Measurements from ENCODE around the gene SPAG9. TPM values are rescaled to one million over a fixed set of nuclear protein-coding genes. Genes with fewer than 3 reads are reported as not detected.

The SPAG9 gene
- total RNA-seq, 1 experiment from 2014 or later = 129 TPM

DNA sequence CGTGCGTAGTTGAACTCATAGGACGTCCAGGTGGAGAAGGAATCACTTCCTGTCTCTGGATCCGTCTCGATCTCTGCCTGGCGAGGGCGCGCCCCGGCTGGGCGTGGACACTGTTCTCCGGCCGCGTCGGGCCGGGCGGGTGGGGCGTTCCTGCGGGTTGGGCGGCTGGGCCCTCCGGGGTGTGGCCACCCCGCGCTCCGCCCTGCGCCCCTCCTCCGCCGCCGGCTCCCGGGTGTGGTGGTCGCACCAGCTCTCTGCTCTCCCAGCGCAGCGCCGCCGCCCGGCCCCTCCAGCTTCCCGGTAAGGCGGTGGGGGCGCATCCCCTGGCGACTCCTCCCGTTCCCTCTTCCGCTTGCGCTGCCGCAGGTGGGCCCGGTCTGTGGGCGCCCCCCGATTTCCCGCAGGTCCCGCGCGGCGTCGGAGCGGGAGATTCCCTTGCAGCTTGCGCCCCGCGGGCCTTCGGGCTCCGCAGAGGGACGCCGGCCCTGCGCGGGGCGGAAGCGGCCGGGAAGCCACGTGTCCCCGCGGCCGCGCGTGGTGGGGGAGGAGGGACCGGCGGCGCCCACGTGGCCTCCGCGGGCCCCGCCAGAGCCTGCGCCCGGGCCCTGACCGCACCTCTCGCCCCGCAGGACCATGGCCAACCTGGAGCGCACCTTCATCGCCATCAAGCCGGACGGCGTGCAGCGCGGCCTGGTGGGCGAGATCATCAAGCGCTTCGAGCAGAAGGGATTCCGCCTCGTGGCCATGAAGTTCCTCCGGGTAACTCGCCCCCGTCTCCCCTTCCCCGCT lies 45.7 kb upstream of the SPAG9 start, which contains the start of gene NME2:
Gene NME2, plus strand, starts transcription at position 214 of the 789 bp plus-strand sequence. Its CDS starts 420 bp downstream, at position 634.
- TF ChIP-seq, protein P1, sequence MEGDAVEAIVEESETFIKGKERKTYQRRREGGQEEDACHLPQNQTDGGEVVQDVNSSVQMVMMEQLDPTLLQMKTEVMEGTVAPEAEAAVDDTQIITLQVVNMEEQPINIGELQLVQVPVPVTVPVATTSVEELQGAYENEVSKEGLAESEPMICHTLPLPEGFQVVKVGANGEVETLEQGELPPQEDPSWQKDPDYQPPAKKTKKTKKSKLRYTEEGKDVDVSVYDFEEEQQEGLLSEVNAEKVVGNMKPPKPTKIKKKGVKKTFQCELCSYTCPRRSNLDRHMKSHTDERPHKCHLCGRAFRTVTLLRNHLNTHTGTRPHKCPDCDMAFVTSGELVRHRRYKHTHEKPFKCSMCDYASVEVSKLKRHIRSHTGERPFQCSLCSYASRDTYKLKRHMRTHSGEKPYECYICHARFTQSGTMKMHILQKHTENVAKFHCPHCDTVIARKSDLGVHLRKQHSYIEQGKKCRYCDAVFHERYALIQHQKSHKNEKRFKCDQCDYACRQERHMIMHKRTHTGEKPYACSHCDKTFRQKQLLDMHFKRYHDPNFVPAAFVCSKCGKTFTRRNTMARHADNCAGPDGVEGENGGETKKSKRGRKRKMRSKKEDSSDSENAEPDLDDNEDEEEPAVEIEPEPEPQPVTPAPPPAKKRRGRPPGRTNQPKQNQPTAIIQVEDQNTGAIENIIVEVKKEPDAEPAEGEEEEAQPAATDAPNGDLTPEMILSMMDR (IDR thresholded peaks at IDR 0.05; ENCODE audit: unreplicated experiment) = no peak
- no peaks in the 10 kb centered on the region for H3K9me3 Mint-ChIP-seq (ENCODE audit: low read depth, unreplicated experiment)
- H3K27ac Mint-ChIP-seq (ENCODE audit: unreplicated experiment) = peak within 1 kb of the TSS; percentile 96
- no TSS peak for BruUV-seq (replicated peaks)
- CTCF ChIA-PET = interaction anchor here (0.6 to 1.6 kb wide), 4 partner anchors 13 to 397 kb away, joined by 3 to 9 read pairs (median 3); partner anchors contain the start of gene NME1
- H3K27me3 Mint-ChIP-seq (ENCODE audit: unreplicated experiment) = no peaks in the 10 kb centered on the region
- intact Hi-C loops (cut with micrococcal nuclease; ENCODE audit: unreplicated experiment) = no loop called here
- H3K36me3 Mint-ChIP-seq (ENCODE audit: insufficient read depth, unreplicated experiment) = peaks cover 94% of the 10 kb centered on the region
- peak within 1 kb of the TSS; percentile 93 for H3K4me3 Mint-ChIP-seq (ENCODE audit: low read depth, unreplicated experiment)
- DNase-seq = peak; percentile 98
- peaks cover 43% of the 10 kb centered on the region for H3K4me1 Mint-ChIP-seq (ENCODE audit: low read depth, unreplicated experiment)

DNA sequence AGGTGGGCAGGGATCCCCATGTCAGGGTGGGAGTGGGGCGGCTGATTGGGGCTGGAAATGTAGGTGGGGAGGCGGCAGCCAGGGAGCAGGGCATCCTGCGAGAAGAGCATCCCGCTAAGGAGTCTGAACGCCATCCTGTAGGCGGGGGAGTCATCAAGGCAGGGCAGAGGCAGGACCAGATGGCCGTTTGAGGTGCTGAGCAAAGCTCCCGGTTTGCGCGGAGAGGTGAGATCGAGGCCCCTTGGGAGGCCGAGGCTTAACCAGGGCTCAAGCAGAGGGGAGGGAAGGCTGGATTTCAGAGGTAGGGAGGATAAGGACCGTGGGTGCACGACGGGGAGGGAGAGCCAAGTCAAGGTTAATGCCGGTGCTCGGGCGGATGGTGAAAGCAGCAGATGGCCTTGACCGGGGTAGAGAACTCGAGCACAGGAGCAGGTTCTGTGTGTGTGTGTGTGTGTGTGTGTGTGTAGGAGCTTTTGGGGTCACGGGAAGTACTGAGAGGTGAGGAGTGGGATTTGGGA lies 45.1 kb upstream of the SPAG9 start:
- Mint-ChIP-seq H3K27me3 (ENCODE audit: unreplicated experiment) (no peaks in the 10 kb centered on the region), H3K4me3 (ENCODE audit: low read depth, unreplicated experiment) (peak overlapping the region; percentile 93), H3K27ac (ENCODE audit: unreplicated experiment) (peak overlapping the region; percentile 96), H3K9me3 (ENCODE audit: low read depth, unreplicated experiment) (no peaks in the 10 kb centered on the region), H3K36me3 (ENCODE audit: insufficient read depth, unreplicated experiment) (peaks cover 95% of the 10 kb centered on the region), H3K4me1 (ENCODE audit: low read depth, unreplicated experiment) (peaks cover 43% of the 10 kb centered on the region)
- peak; percentile 47 for DNase-seq
- BruUV-seq (replicated peaks) = TSS peak; percentile 70
- TF ChIP-seq, protein P1 (IDR thresholded peaks at IDR 0.05; ENCODE audit: unreplicated experiment) = no peak
- CTCF ChIA-PET = interaction anchor here (0.7 to 1.6 kb wide), 3 partner anchors 12 to 396 kb away, joined by 3 to 9 read pairs (median 3); partner anchors contain the start of gene NME1
- intact Hi-C loops (cut with micrococcal nuclease; ENCODE audit: unreplicated experiment) = no loop called here

DNA sequence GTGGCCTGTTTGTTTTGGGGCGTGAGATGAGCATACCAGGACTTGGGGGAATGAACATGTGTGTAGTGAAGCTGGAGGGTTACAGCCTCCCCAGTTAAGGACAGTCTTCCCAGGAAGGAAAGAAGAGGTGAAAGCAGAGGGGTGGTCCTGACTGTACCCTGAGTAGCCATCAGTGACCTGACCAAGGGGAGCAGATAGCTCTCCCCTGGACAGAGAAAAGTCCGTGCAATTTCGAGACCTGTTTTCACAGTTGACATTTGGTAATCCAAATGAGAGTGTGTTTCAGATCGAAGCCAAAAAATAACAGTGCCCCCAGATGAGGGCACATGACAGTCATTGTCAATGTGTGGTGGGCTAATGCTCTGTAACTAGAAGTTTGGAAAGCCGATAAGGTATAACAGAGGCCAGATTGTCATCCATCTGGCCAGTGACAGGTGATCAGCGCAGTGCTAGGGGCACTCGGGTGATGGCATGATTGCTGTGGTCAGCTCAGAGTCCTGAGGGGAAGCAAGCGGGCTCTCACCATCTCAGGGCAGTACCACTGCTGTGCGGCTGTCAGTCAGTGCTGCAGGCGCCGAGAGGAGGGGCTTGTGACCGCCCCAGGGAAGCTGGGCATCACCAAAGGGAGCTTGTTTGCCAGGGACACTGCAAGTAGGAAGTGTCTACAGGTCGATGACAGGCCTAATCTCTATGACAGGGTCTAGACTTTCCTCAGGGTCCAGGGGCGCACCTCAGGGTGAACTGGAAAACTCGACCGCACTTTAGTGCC lies 44.4 kb upstream of the SPAG9 start:
- TF ChIP-seq, protein P1 (IDR thresholded peaks at IDR 0.05; ENCODE audit: unreplicated experiment) = no peak
- peak; percentile 63 for DNase-seq
- BruUV-seq (replicated peaks) = no TSS peak
- Mint-ChIP-seq H3K36me3 (ENCODE audit: insufficient read depth, unreplicated experiment) (peaks cover 95% of the 10 kb centered on the region), H3K4me1 (ENCODE audit: low read depth, unreplicated experiment) (peaks cover 43% of the 10 kb centered on the region), H3K9me3 (ENCODE audit: low read depth, unreplicated experiment) (no peaks in the 10 kb centered on the region), H3K27me3 (ENCODE audit: unreplicated experiment) (no peaks in the 10 kb centered on the region), H3K27ac (ENCODE audit: unreplicated experiment) (peak overlapping the region; percentile 96), H3K4me3 (ENCODE audit: low read depth, unreplicated experiment) (peak overlapping the region; percentile 93)
- intact Hi-C loops (cut with micrococcal nuclease; ENCODE audit: unreplicated experiment) = no loop called here
- CTCF ChIA-PET = interaction anchor here (0.5 to 1.6 kb wide), 5 partner anchors 12 to 396 kb away, joined by 3 to 9 read pairs (median 4); partner anchors contain the start of gene NME1

DNA sequence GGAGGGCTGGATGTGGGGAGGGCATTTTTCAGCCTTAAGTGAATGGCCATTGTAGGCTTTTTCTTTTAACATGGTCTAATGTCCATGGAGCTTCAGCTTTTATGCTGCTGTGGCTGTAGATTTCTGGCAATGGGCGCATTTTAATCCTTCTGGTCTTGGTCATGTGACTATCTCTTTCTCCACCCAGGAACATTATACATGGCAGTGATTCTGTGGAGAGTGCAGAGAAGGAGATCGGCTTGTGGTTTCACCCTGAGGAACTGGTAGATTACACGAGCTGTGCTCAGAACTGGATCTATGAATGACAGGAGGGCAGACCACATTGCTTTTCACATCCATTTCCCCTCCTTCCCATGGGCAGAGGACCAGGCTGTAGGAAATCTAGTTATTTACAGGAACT lies 40.9 kb upstream of the SPAG9 start:
- Mint-ChIP-seq H3K4me1 (ENCODE audit: low read depth, unreplicated experiment) (peaks cover 18% of the 10 kb centered on the region), H3K27ac (ENCODE audit: unreplicated experiment) (no peak overlapping the region), H3K36me3 (ENCODE audit: insufficient read depth, unreplicated experiment) (peaks cover 92% of the 10 kb centered on the region), H3K27me3 (ENCODE audit: unreplicated experiment) (no peaks in the 10 kb centered on the region), H3K9me3 (ENCODE audit: low read depth, unreplicated experiment) (no peaks in the 10 kb centered on the region), H3K4me3 (ENCODE audit: low read depth, unreplicated experiment) (no peak overlapping the region)
- intact Hi-C loops (cut with micrococcal nuclease; ENCODE audit: unreplicated experiment) = no loop called here
- no peak for DNase-seq
- BruUV-seq (replicated peaks) = TSS peak; percentile 13
- CTCF ChIA-PET = interaction anchor here (0.6 kb wide), 1 partner anchor 301 kb away, joined by 3 read pairs; no protein-coding TSS in a partner anchor
- TF ChIP-seq, protein P1 (IDR thresholded peaks at IDR 0.05; ENCODE audit: unreplicated experiment) = no peak

All from Calu3 (cell line).